Panc1 (cell line): ENCODE data around the gene MT1E.
A peak's percentile ranks its signal among the peaks of the same experiment; 100 is the strongest.

Experiments
- CTCF ChIP-seq: fragments of 450-650 bp; IDR thresholded peaks from 2 replicates; pipeline ENCODE4 v1.5.1; 2017; ENCODE audit warnings: mild to moderate bottlenecking
- POLR2AphosphoS5 ChIP-seq: IDR thresholded peaks from 2 replicates; pipeline ENCODE4 v1.6.1; 2012; ENCODE audit warnings: mild to moderate bottlenecking, low read depth, low read length, moderate library complexity
- TCF7L2 ChIP-seq: IDR thresholded peaks from 2 replicates; pipeline ENCODE4 v1.6.1; 2011; ENCODE audit warnings: mild to moderate bottlenecking, low read depth, low read length, inconsistent platforms
- TF ChIP-seq, protein P1 (sequence below), 2 experiments: IDR thresholded peaks; 2 replicates each; pipeline ENCODE4 v1.6.1; 2011 to 2012; ENCODE audit warnings: low read depth in 2 of 2, control low read depth in 1 of 2, low read length in 1 of 2, mild to moderate bottlenecking in 1 of 2, moderate library complexity in 1 of 2; ENCODE audit not compliant: insufficient read depth in 1 of 2

DNA sequence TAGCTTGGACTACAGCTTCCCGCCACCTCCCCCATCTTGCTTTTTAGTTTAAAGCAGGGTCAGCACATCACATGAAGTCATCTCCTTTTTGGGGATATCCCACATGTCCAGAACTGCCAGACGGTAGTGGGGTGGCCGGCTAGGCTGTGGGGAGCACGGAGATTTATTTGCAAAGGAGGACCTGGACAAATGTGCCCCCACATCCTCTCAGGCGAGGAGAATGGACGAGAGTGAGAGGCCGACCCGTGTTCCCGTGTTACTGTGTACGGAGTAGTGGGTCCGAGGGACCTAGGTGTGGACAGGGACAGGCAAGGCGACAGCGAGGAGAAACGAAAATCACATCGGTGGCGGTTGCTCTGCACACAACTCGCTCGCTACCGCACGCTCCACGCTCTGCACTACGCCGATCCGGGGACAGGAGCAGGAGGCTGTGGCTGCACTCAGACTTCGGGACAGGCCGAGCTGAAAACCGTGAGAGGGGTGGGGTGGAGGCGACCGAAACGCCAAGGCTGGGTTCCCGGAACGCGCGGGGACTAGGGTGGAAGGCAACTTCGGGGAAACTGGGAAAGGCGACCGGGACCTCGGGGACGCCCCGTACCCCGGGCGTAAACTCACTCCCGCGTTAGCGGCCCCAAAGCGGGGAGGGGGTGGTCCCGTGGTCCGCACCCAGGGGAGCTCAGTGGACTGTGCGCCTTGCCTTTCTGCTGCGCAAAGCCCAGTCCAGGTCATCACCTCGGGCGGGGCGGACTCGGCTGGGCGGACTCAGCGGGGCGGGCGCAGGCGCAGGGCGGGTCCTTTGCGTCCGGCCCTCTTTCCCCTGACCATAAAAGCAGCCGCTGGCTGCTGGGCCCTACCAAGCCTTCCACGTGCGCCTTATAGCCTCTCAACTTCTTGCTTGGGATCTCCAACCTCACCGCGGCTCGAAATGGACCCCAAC lies 12.5 kb downstream of the MT1E start, which contains the start of gene MT1A:
- TF ChIP-seq POLR2AphosphoS5, result 0 out of 2 replicates have a peak, but pooled peaks have one; percentile 52
- no peak for TF ChIP-seq CTCF
- TF ChIP-seq, protein P1, sequence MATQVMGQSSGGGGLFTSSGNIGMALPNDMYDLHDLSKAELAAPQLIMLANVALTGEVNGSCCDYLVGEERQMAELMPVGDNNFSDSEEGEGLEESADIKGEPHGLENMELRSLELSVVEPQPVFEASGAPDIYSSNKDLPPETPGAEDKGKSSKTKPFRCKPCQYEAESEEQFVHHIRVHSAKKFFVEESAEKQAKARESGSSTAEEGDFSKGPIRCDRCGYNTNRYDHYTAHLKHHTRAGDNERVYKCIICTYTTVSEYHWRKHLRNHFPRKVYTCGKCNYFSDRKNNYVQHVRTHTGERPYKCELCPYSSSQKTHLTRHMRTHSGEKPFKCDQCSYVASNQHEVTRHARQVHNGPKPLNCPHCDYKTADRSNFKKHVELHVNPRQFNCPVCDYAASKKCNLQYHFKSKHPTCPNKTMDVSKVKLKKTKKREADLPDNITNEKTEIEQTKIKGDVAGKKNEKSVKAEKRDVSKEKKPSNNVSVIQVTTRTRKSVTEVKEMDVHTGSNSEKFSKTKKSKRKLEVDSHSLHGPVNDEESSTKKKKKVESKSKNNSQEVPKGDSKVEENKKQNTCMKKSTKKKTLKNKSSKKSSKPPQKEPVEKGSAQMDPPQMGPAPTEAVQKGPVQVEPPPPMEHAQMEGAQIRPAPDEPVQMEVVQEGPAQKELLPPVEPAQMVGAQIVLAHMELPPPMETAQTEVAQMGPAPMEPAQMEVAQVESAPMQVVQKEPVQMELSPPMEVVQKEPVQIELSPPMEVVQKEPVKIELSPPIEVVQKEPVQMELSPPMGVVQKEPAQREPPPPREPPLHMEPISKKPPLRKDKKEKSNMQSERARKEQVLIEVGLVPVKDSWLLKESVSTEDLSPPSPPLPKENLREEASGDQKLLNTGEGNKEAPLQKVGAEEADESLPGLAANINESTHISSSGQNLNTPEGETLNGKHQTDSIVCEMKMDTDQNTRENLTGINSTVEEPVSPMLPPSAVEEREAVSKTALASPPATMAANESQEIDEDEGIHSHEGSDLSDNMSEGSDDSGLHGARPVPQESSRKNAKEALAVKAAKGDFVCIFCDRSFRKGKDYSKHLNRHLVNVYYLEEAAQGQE (IDR thresholded peaks at IDR 0.05; ENCODE audit: insufficient read depth in 1 of 2, low read depth in 2 of 2, low read length in 1 of 2), result 0 out of 4 replicates have a peak, but pooled peaks of 1 of the 2 experiments have one; percentile 22
- peak; percentile 57 for TF ChIP-seq TCF7L2
